GM12872 (cell line): ENCODE data around the gene MEF2A.

Experiments used
- CTCF ChIP-seq: IDR thresholded peaks from 3 replicates; pipeline ENCODE4 v1.5.1; 2011; ENCODE audit warnings: low read depth, mild to moderate bottlenecking, low read length, moderate library complexity; ENCODE audit not compliant: insufficient read depth

The MEF2A gene

GRCh38 chr15:99645543-99645935, 79.8 kb downstream of the MEF2A start:
- no peak for TF ChIP-seq CTCF

GRCh38 chr15:99645951-99646350, 80.2 kb downstream of the MEF2A start:
- TF ChIP-seq CTCF: no peak

GRCh38 chr15:99651023-99651807, 85.4 kb downstream of the MEF2A start:
- no peak for TF ChIP-seq CTCF

GRCh38 chr15:99656205-99656604, 90.4 kb downstream of the MEF2A start:
- no peak for TF ChIP-seq CTCF

GRCh38 chr15:99657996-99658395, 92.2 kb downstream of the MEF2A start:
- no peak for TF ChIP-seq CTCF

GRCh38 chr15:99662903-99663302, 97.1 kb downstream of the MEF2A start:
- no peak for TF ChIP-seq CTCF

GRCh38 chr15:99668533-99669182, 102.9 kb downstream of the MEF2A start:
- TF ChIP-seq CTCF: no peak
